GM12878 (cell line): ENCODE data around the gene DOCK1. TPM values are rescaled to one million over a fixed set of nuclear protein-coding genes. Genes with fewer than 3 reads are reported as not detected.

Experiments used
- ATAC-seq: fragments of 200-7000 bp; cut with Tn5 transposase; 3 replicates; pipeline ENCODE4 v1.9.1; 2020; ENCODE audit warnings: mild to moderate bottlenecking, moderate library complexity
- BruUV-seq: library from RNA; stranded (reverse); fragments of 400-500 nt; replicated peaks from 2 replicates; lab custom pipeline; 2021; lab: Mats Ljungman, UMichigan
- CTCF ChIA-PET: fragments of 300-600 bp; sonication (Branson Sonifier 250); formaldehyde crosslinking; extraction: SDS; loops from one replicate; lab custom pipeline; 2021; ENCODE audit warnings: inconsistent platforms; lab: Yijun Ruan, JAX
- POLR2A ChIA-PET: fragments of 350-600 bp; formaldehyde crosslinking; extraction: SDS; loops from one replicate; lab custom pipeline; 2021; ENCODE audit warnings: inconsistent platforms; lab: Charles Lee
- RAD21 ChIA-PET: fragments of 300-600 bp; sonication (Branson Sonifier 250); formaldehyde crosslinking; loops from one replicate; lab custom pipeline; 2023; ENCODE audit warnings: antibody characterized with exemption; ENCODE audit not compliant: unreplicated experiment; lab: Charles Lee
- SMC1A ChIA-PET: fragments of 300-600 bp; sonication (Branson Sonifier 250); formaldehyde crosslinking; loops from one replicate; lab custom pipeline; 2023; ENCODE audit not compliant: unreplicated experiment, uncharacterized antibody; lab: Charles Lee
- DNase-seq: peaks from one replicate; pipeline ENCODE4 v3.0.0-alpha.2; 2011; ENCODE audit warnings: low read depth, low spot score
- FAIRE-seq: peaks from 3 replicates; lab custom pipeline; 2011; peaks lifted over from hg19 to GRCh38; lab: Jason Lieb, UNC
- H2AFZ ChIP-seq: 2 replicates; pipeline ENCODE4 v1.6.0; 2011; ENCODE audit warnings: low read depth, low read length, control low read depth; ENCODE audit not compliant: control insufficient read depth
- H3K27ac ChIP-seq: 2 replicates; pipeline ENCODE4 v1.5.1; 2011; ENCODE audit warnings: control low read depth; ENCODE audit not compliant: control insufficient read depth, insufficient read depth
- H3K27me3 ChIP-seq, 2 experiments: replicated peaks in 1 of 2; 2 replicates each; pipeline versions ENCODE4 v1.6.0 to v1.6.1; 2011; ENCODE audit warnings: low read length in 1 of 2; ENCODE audit not compliant: control insufficient read depth in 2 of 2, insufficient read depth in 2 of 2
- H3K36me3 ChIP-seq, 2 experiments: 2 replicates each; pipeline ENCODE4 v1.5.1; 2011; ENCODE audit warnings: low read length in 1 of 2; ENCODE audit not compliant: control insufficient read depth in 2 of 2, insufficient read depth in 2 of 2
- H3K4me1 ChIP-seq: 2 replicates; pipeline ENCODE4 v1.6.1; 2011; ENCODE audit warnings: mild to moderate bottlenecking, low read length, moderate library complexity, mixed read lengths; ENCODE audit not compliant: control insufficient read depth, insufficient read depth
- H3K4me2 ChIP-seq: 2 replicates; pipeline ENCODE4 v1.6.0; 2011; ENCODE audit warnings: control low read depth; ENCODE audit not compliant: control insufficient read depth, insufficient read depth
- H3K4me3 ChIP-seq: fragments of 200-600 bp; sonication (generic); 2 replicates; pipeline ENCODE4 v1.5.1; 2016
- H3K79me2 ChIP-seq: 2 replicates; pipeline ENCODE4 v1.6.0; 2011; ENCODE audit warnings: low read length; ENCODE audit not compliant: control insufficient read depth, insufficient read depth
- H3K9ac ChIP-seq: 2 replicates; pipeline ENCODE4 v1.8.0; 2011; ENCODE audit warnings: low read length, control low read depth, mixed read lengths; ENCODE audit not compliant: control insufficient read depth, insufficient read depth
- H3K9me3 ChIP-seq: replicated peaks from 3 replicates; pipeline ENCODE4 v1.5.1; 2011; ENCODE audit warnings: mild to moderate bottlenecking, low read length; ENCODE audit not compliant: control insufficient read depth, insufficient read depth
- H4K20me1 ChIP-seq: 2 replicates; pipeline ENCODE4 v1.6.0; 2011; ENCODE audit not compliant: control insufficient read depth, insufficient read depth
- BMI1 ChIP-seq: fragments of 450-650 bp; IDR thresholded peaks from 2 replicates; pipeline ENCODE4 v1.6.1; 2016; ENCODE audit warnings: mild to moderate bottlenecking, moderate library complexity, borderline replicate concordance
- BRCA1 ChIP-seq: IDR thresholded peaks from 2 replicates; pipeline ENCODE4 v1.6.1; 2011; ENCODE audit warnings: low read depth, low read length, improper control_type of control experiment
- CBX3 ChIP-seq: fragments of 200-600 bp; sonication (generic); IDR thresholded peaks from 2 replicates; pipeline ENCODE4 v1.6.1; 2016; ENCODE audit warnings: low read depth, borderline replicate concordance
- FOXM1 ChIP-seq: IDR thresholded peaks from 2 replicates; pipeline ENCODE4 v1.6.1; 2012; ENCODE audit warnings: low read depth, mild to moderate bottlenecking, inconsistent platforms, low read length, moderate library complexity
- HDAC6 ChIP-seq: fragments of 200-600 bp; sonication (generic); IDR thresholded peaks from one replicate; pipeline ENCODE4 v1.8.0; 2017; ENCODE audit warnings: antibody characterized with exemption; ENCODE audit not compliant: unreplicated experiment
- IRF4 ChIP-seq: IDR thresholded peaks from 2 replicates; pipeline ENCODE4 v1.6.1; 2011; ENCODE audit warnings: low read depth, low read length
- JUND ChIP-seq: IDR thresholded peaks from 2 replicates; pipeline ENCODE4 v1.6.1; 2012; ENCODE audit warnings: low read depth, mild to moderate bottlenecking, low read length, improper control_type of control experiment, moderate library complexity
- KAT2A ChIP-seq: conservative IDR thresholded peaks from 2 replicates; pipeline ENCODE4 v1.6.1; 2011; ENCODE audit warnings: low read depth, low read length; ENCODE audit not compliant: control insufficient read depth
- MAX ChIP-seq: IDR thresholded peaks from 2 replicates; pipeline ENCODE4 v1.6.1; 2012; ENCODE audit warnings: low read depth, low read length, improper control_type of control experiment
- NBN ChIP-seq: fragments of 450-650 bp; IDR thresholded peaks from 2 replicates; pipeline ENCODE4 v1.6.1; 2016
- POU2F2 ChIP-seq: IDR thresholded peaks from 3 replicates; pipeline ENCODE4 v1.6.1; 2011; ENCODE audit warnings: low read depth, mild to moderate bottlenecking, low read length, borderline replicate concordance
- RELB ChIP-seq: fragments of 450-650 bp; IDR thresholded peaks from 2 replicates; pipeline ENCODE4 v1.6.1; 2017; ENCODE audit warnings: low read depth, mild to moderate bottlenecking, moderate library complexity
- SIN3A ChIP-seq: IDR thresholded peaks from 2 replicates; pipeline ENCODE4 v1.6.1; 2012; ENCODE audit warnings: low read depth, low read length, improper control_type of control experiment
- SKIL ChIP-seq: fragments of 450-650 bp; IDR thresholded peaks from 2 replicates; pipeline ENCODE4 v1.6.1; 2017; ENCODE audit warnings: mild to moderate bottlenecking, low read depth, inconsistent platforms; ENCODE audit not compliant: poor library complexity, severe bottlenecking
- SPI1 ChIP-seq: IDR thresholded peaks from 2 replicates; pipeline ENCODE4 v1.6.1; 2011; ENCODE audit warnings: low read depth, mild to moderate bottlenecking, low read length, moderate library complexity, borderline replicate concordance; ENCODE audit not compliant: insufficient read depth
- TCF7 ChIP-seq: IDR thresholded peaks from 2 replicates; pipeline ENCODE4 v1.6.1; 2014; ENCODE audit warnings: antibody characterized with exemption, borderline replicate concordance
- ZNF207 ChIP-seq: fragments of 450-650 bp; IDR thresholded peaks from 2 replicates; pipeline ENCODE4 v1.6.1; 2014; ENCODE audit warnings: antibody characterized with exemption, mild to moderate bottlenecking, borderline replicate concordance
- ZNF384 ChIP-seq: IDR thresholded peaks from 2 replicates; pipeline ENCODE4 v1.6.1; 2012; ENCODE audit warnings: low read depth, mild to moderate bottlenecking, low read length, improper control_type of control experiment, borderline replicate concordance
- ZSCAN29 ChIP-seq: fragments of 450-650 bp; IDR thresholded peaks from 2 replicates; pipeline ENCODE4 v1.6.1; 2017; ENCODE audit warnings: mild to moderate bottlenecking, moderate library complexity
- WGBS: methylation state at CpG from one replicate; pipeline ENCODE4 v1.1.6; 2016; ENCODE audit warnings: low lambda C conversion rate; ENCODE audit not compliant: insufficient replicate concordance, insufficient coverage; ENCODE audit errors: missing lambda C conversion rate; 5-methylcytosine and 5-hydroxymethylcytosine counted together
- in situ Hi-C: fragments of 300-500 bp; cut with MboI; formaldehyde crosslinking; loops from 9 replicates; pipeline ENCODE4 v1.14.3; 2018; ENCODE audit warnings: mixed read lengths
- intact Hi-C: fragments of 100-400 bp; cut with micrococcal nuclease; formaldehyde crosslinking; loops from one replicate; pipeline ENCODE4 v1.14.2; 2022; ENCODE audit not compliant: unreplicated experiment
- polyA plus RNA-seq, 11 experiments: library from polyadenylated mRNA; depleted of rRNA in 4 of 11; unstranded in 6 of 11; stranded (reverse) in 5 of 11; fragments of >200 nt; fragmentation: Nextera tagmentation in 4 of 11; fragmentation: Illumina TruSeq in 1 of 11; extraction: Ambion mirVana in 4 of 11; extraction: Trizol in 1 of 11; gene quantifications; 1 replicate in 1 of 11; 2 replicates in 10 of 11; pipeline versions ENCODE4 v1.2.1 to v1.2.3, GENCODE V29; 2011 to 2016; ENCODE audit warnings: inconsistent platforms in 2 of 11, missing spikeins in 2 of 11, low read depth in 1 of 11
- total RNA-seq, 4 experiments: library from RNA; depleted of rRNA in 3 of 4; stranded (reverse); fragments of >200 nt in 3 of 4; fragmentation: Illumina TruSeq in 1 of 4; extraction: Trizol in 1 of 4; gene quantifications; 2 replicates each; pipeline versions ENCODE4 v1.2.1 to v1.2.3, GENCODE V29; 2013 to 2021

DOCK1 gene
- total and polyA plus RNA-seq, 10 of the 15 experiments (the other 5 are each of a cell fraction or from before 2014, with no cell fraction given): 0.05 to 0.18 TPM; not detected in 8

- POLR2A ChIA-PET: no interaction called here
- Histone ChIP-seq H3K27me3 (no peaks in the 10 kb centered on the region), H3K27ac (no peak overlapping the region), H3K4me2 (no peak overlapping the region), H3K79me2 (no peaks in the 10 kb centered on the region), H3K4me3 (no peak overlapping the region), H4K20me1 (no peaks in the 10 kb centered on the region), H2AFZ (no peak overlapping the region), H3K36me3 (no peaks in the 10 kb centered on the region), H3K9ac (no peak overlapping the region), H3K4me1 (no peaks in the 10 kb centered on the region), H3K9me3 (no peaks in the 10 kb centered on the region; the same call in 2 of the 3 replicates)
- RAD21 ChIA-PET: no interaction called here
- DNase-seq (no peak), FAIRE-seq (no peak), ATAC-seq (no peak)
- 12% methylated on average over 3 of the region's 3 CpGs for WGBS
- intact Hi-C loops (no loop called here), in situ Hi-C loops (no loop called here)
- TF ChIP-seq BRCA1 (no peak), JUND (no peak), TCF7 (no peak), ZNF384 (no peak), POU2F2 (no peak), ZSCAN29 (no peak), SPI1 (no peak), RELB (no peak), SKIL (no peak), KAT2A (no peak), FOXM1 (no peak), BMI1 (no peak), SIN3A (no peak), NBN (no peak), MAX (no peak), IRF4 (no peak), HDAC6 (no peak), ZNF207 (no peak), CBX3 (no peak)
- BruUV-seq: no TSS peak
- SMC1A ChIA-PET: no interaction called here
- CTCF ChIA-PET: no interaction called here
These were observed 174.2 kb downstream of the DOCK1 start for GRCh38 chr10:127079392-127079791.
